Neural progenitor cell (in vitro differentiated cells): ENCODE data around the gene PI3. TPM values are rescaled to one million over a fixed set of nuclear protein-coding genes. Genes with fewer than 3 reads are reported as not detected.

Source experiments
- DNase-seq: peaks from one replicate; pipeline ENCODE4 v3.0.0-alpha.2; 2016; ENCODE audit warnings: low spot score
- H2AFZ ChIP-seq: fragments of 200-600 bp; sonication (generic); replicated peaks from 2 replicates; pipeline ENCODE4 v1.6.1; 2016; ENCODE audit warnings: antibody characterized with exemption
- H3F3A ChIP-seq: fragments of 200-600 bp; sonication (generic); 2 replicates; pipeline ENCODE4 v1.6.1; 2016; ENCODE audit warnings: antibody characterized with exemption, low read depth
- H3K27ac ChIP-seq: fragments of 200-600 bp; sonication (generic); 2 replicates; pipeline ENCODE4 v1.5.1; 2016; ENCODE audit warnings: mild to moderate bottlenecking
- H3K27me3 ChIP-seq: fragments of 200-600 bp; sonication (generic); 2 replicates; pipeline ENCODE4 v1.6.1; 2016; ENCODE audit warnings: mild to moderate bottlenecking, moderate library complexity
- H3K36me3 ChIP-seq: fragments of 200-600 bp; sonication (generic); 2 replicates; pipeline ENCODE4 v1.5.1; 2016
- H3K4me1 ChIP-seq: fragments of 200-600 bp; sonication (generic); 2 replicates; pipeline ENCODE4 v1.6.1; 2016; ENCODE audit warnings: mixed run types
- H3K4me2 ChIP-seq: fragments of 200-600 bp; sonication (generic); 2 replicates; pipeline ENCODE4 v1.6.1; 2016
- H3K4me3 ChIP-seq: fragments of 200-600 bp; sonication (generic); 2 replicates; pipeline ENCODE4 v1.5.1; 2016
- H3K79me2 ChIP-seq: fragments of 200-600 bp; sonication (generic); 2 replicates; pipeline ENCODE4 v1.6.1; 2016; ENCODE audit warnings: low read depth
- H3K9ac ChIP-seq: fragments of 200-600 bp; sonication (generic); 2 replicates; pipeline ENCODE4 v1.6.1; 2016
- H3K9me3 ChIP-seq: fragments of 200-600 bp; sonication (generic); 2 replicates; pipeline ENCODE4 v1.5.1; 2016; ENCODE audit warnings: low read depth
- H4K20me1 ChIP-seq: fragments of 200-600 bp; sonication (generic); 2 replicates; pipeline ENCODE4 v1.6.1; 2016; ENCODE audit warnings: low read depth
- H3K27ac Mint-ChIP-seq: 3 replicates; pipeline ENCODE4 v1.8.0; 2021; ENCODE audit warnings: mixed read lengths
- H3K27me3 Mint-ChIP-seq: 2 replicates; pipeline ENCODE4 v1.8.0; 2022; ENCODE audit warnings: low read depth, mild to moderate bottlenecking, inconsistent platforms, moderate library complexity, mixed read lengths; ENCODE audit not compliant: insufficient read depth
- H3K36me3 Mint-ChIP-seq: 3 replicates; pipeline ENCODE4 v1.8.0; 2021; ENCODE audit warnings: mixed read lengths
- H3K4me1 Mint-ChIP-seq: 3 replicates; pipeline ENCODE4 v1.8.0; 2021; ENCODE audit warnings: mixed read lengths
- H3K4me3 Mint-ChIP-seq: 3 replicates; pipeline ENCODE4 v1.8.0; 2021; ENCODE audit warnings: mild to moderate bottlenecking, moderate library complexity, mixed read lengths
- H3K9me3 Mint-ChIP-seq: 3 replicates; pipeline ENCODE4 v1.8.0; 2020; ENCODE audit warnings: mixed read lengths
- CTCF ChIP-seq: fragments of 200-600 bp; sonication (generic); IDR thresholded peaks from 2 replicates; pipeline ENCODE4 v1.5.1; 2017; ENCODE audit warnings: antibody characterized with exemption, mild to moderate bottlenecking
- EZH2 ChIP-seq: fragments of 200-600 bp; sonication (generic); IDR thresholded peaks from 2 replicates; pipeline ENCODE4 v1.6.1; 2017; ENCODE audit warnings: antibody characterized with exemption, mild to moderate bottlenecking, moderate library complexity
- EZH2phosphoT487 ChIP-seq: fragments of 200-600 bp; sonication (generic); IDR thresholded peaks from 2 replicates; pipeline ENCODE4 v1.6.1; 2017; ENCODE audit warnings: antibody characterized with exemption
- total RNA-seq: library from RNA; depleted of rRNA; stranded (reverse); fragments of >200 nt; gene quantifications from 2 replicates; pipeline ENCODE4 v1.2.3, GENCODE V29; 2015; ENCODE audit warnings: low replicate concordance

PI3 gene
- not detected in 2 replicates for total RNA-seq

DNA sequence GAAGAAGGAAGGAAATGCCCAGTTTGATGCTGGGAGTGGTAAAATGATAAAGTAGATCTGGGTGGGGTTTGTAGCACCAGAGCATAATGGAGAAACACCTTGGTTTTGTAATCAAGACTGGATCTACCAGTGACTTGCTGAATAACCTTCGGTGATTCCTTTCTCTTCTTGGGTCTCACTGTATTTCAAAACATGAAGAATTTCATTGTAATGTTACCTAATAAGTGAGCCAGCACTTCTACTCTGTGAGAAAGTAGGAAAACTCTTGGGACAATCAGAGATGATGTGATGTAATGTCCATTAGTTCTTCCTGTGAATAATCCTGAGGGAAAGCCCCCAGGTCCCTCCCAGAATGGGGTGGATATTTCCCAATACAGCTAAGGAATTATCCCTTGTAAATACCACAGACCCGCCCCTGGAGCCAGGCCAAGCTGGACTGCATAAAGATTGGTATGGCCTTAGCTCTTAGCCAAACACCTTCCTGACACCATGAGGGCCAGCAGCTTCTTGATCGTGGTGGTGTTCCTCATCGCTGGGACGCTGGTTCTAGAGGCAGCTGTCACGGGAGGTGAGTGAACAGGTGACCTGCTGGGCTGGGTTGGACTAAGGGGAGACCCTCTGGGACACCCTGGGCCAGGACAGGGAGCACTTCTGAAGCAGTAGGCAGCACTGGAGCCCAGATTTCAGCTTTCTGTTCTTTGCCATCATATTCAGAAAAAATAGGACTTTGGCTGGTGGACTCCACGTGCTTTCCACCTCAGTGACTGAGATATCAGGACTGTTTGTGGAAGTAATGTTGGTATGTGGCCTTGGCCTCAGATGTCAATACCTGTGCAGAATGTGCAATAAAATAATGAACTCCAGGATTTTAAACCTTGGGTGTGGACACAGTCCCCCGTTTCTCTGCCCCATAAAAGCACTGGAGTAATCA lies at the start of gene PI3:
Gene PI3, plus strand, starts transcription at position 469 of the 931 bp plus-strand sequence. Its CDS starts 21 bp downstream, at position 490.
- Histone ChIP-seq H3K9me3 (no peaks in the 10 kb centered on the region), H3K27me3 (no peaks in the 10 kb centered on the region), H3K4me2 (no peak within 1 kb of the TSS), H3K4me3 (no peak within 1 kb of the TSS), H3K4me1 (no peaks in the 10 kb centered on the region), H3K36me3 (no peaks in the 10 kb centered on the region), H3K9ac (no peak within 1 kb of the TSS), H3F3A (no peaks in the 10 kb centered on the region), H2AFZ (no peak within 1 kb of the TSS), H3K79me2 (no peaks in the 10 kb centered on the region), H4K20me1 (no peaks in the 10 kb centered on the region), H3K27ac (no peak within 1 kb of the TSS)
- H3K27ac Mint-ChIP-seq, result no peak within 1 kb of the TSS
- H3K4me3 Mint-ChIP-seq, result no peak within 1 kb of the TSS
- no peaks in the 10 kb centered on the region for H3K9me3 Mint-ChIP-seq
- DNase-seq, result no peak
- no peaks in the 10 kb centered on the region for H3K27me3 Mint-ChIP-seq
- no peaks in the 10 kb centered on the region for H3K4me1 Mint-ChIP-seq
- H3K36me3 Mint-ChIP-seq, result no peaks in the 10 kb centered on the region
- TF ChIP-seq EZH2phosphoT487 (no peak), EZH2 (no peak), CTCF (no peak)

DNA sequence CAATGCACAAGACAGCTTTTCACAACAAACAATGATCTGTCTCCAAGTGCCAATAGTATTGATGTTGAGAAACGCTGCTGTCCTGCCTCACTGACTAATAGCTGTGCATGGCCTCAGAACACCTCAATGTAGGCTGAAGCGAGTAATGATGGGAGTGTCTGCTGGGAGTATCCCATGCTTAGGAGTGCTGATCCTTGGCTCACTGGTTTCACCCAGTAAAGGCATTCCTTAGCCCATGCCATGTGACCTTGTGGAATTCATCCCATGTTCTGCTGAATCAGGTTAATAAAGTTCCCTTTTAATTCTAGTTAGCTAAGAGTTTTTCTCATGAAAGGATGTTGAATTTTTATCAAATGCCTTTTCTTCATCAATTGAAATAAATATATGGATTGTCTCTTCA lies 46.6 kb upstream of the PI3 start:
- no peak overlapping the region for H3K27ac ChIP-seq
- no peaks in the 10 kb centered on the region for H3K36me3 Mint-ChIP-seq
- no peaks in the 10 kb centered on the region for H3F3A ChIP-seq
- peaks cover 25% of the 10 kb centered on the region for H3K27me3 ChIP-seq
- no peak overlapping the region for H3K27ac Mint-ChIP-seq
- no peak overlapping the region for H3K9ac ChIP-seq
- H3K36me3 ChIP-seq, result no peaks in the 10 kb centered on the region
- H3K4me1 Mint-ChIP-seq, result no peaks in the 10 kb centered on the region
- H3K4me2 ChIP-seq, result no peak overlapping the region
- H3K79me2 ChIP-seq, result no peaks in the 10 kb centered on the region
- no peak for DNase-seq
- H3K4me3 Mint-ChIP-seq, result no peak overlapping the region
- no peaks in the 10 kb centered on the region for H4K20me1 ChIP-seq
- TF ChIP-seq EZH2phosphoT487, result no peak
- no peak for TF ChIP-seq CTCF
- TF ChIP-seq EZH2, result no peak
- no peak overlapping the region for H3K4me3 ChIP-seq
- H3K9me3 Mint-ChIP-seq, result no peaks in the 10 kb centered on the region
- H3K9me3 ChIP-seq, result no peaks in the 10 kb centered on the region
- H2AFZ ChIP-seq, result no peak overlapping the region
- no peaks in the 10 kb centered on the region for H3K4me1 ChIP-seq
- peaks cover 3% of the 10 kb centered on the region for H3K27me3 Mint-ChIP-seq

DNA sequence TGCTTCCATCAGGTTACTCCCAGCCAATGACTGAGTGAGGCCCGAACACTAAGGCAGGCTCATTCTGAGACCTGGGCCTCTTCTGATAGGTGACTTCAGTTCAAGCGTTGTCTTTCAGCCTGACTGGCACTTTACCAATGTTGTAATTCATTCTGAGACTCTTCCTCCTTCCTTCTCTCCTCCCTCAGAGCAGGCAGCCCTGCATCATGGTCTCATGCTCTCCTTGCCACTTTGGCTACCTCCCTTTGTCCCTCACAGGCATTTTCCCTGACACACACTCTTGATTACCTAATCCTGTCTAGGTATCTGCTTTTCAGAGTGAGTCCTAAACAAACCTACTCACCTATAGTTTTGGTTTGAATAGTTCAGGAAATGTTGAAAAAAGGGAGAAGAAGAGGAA lies 37.8 kb upstream of the PI3 start:
- peaks cover 22% of the 10 kb centered on the region for H3K27me3 ChIP-seq
- H3K27ac ChIP-seq, result no peak overlapping the region
- no peaks in the 10 kb centered on the region for H3K27me3 Mint-ChIP-seq
- no peaks in the 10 kb centered on the region for H3F3A ChIP-seq
- H3K36me3 ChIP-seq, result no peaks in the 10 kb centered on the region
- no peaks in the 10 kb centered on the region for H3K9me3 ChIP-seq
- H3K9ac ChIP-seq, result no peak overlapping the region
- H3K27ac Mint-ChIP-seq, result no peak overlapping the region
- no peak for DNase-seq
- no peak overlapping the region for H3K4me2 ChIP-seq
- H2AFZ ChIP-seq, result no peak overlapping the region
- H3K4me1 ChIP-seq, result no peaks in the 10 kb centered on the region
- H3K4me3 Mint-ChIP-seq, result no peak overlapping the region
- H3K9me3 Mint-ChIP-seq, result no peaks in the 10 kb centered on the region
- TF ChIP-seq EZH2 (no peak), CTCF (no peak), EZH2phosphoT487 (no peak)
- no peak overlapping the region for H3K4me3 ChIP-seq
- no peaks in the 10 kb centered on the region for H3K36me3 Mint-ChIP-seq
- no peaks in the 10 kb centered on the region for H4K20me1 ChIP-seq
- no peaks in the 10 kb centered on the region for H3K79me2 ChIP-seq
- H3K4me1 Mint-ChIP-seq, result no peaks in the 10 kb centered on the region
